Measurements from ENCODE around the gene TMEM259.

Gene TMEM259

DNA sequence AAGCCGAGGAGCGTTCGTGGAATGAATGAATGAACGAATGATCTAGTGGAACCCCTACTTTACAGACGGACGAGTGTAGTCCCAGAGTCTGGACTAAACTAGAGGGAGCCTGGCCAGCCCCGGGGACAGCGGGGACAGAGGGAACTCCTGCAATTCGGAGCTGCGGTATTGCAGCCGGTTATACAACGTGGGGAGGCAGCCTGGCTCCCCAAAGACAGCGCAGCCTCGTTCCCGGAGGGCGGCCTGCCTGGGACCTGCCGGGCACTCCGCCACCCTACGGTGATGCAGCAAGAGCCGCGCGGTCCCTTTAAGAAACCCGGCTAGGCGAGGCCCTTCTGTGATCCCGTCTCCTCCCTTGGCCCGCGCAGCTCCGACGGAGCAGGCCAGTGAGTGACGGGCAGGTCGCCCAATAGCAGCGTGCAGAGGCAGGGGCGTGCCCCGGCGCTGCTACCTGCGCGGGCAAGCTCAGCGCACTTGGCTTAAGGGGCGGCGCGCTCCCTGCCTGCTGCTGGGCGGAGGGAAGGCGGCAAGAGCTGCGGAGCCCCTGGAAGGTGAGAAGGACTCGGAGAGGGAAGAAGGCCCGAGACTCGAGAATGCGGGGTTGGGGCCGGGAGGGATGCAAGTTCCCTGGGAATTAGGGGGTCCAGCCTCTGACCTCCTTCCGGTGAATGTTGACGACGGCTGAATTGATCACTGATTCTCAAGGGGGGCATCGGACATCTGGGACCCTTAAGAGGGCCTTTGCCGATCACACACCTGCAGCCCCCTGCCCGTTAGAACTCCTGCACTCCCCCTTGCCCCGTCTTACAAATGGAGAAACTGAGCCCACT lies 18.9 kb upstream of the TMEM259 start, which contains the start of gene ABCA7:
Gene ABCA7 (plus strand): TSS at position 462 of the 830 bp plus-strand sequence. CDS start 1,255 bp downstream, outside the sequence.
- Histone ChIP-seq H3K9me3 (no peaks in the 10 kb centered on the region), H3K27me3 (no peaks in the 10 kb centered on the region), H3K4me1 (ENCODE audit: control insufficient read depth in 1 of 2, insufficient read depth in 1 of 2, low read depth in 1 of 2, low read length in 1 of 2) (peaks cover 59 to 66% of the 10 kb centered on the region in 2 experiments), H3K36me3 (peaks cover 78% of the 10 kb centered on the region), H3K27ac (peak within 1 kb of the TSS; percentile 100), H3K4me3 (ENCODE audit: low read depth in 1 of 2, low read length in 1 of 2) (peak within 1 kb of the TSS; percentile 82 to 98)
- TF ChIP-seq, protein P1, sequence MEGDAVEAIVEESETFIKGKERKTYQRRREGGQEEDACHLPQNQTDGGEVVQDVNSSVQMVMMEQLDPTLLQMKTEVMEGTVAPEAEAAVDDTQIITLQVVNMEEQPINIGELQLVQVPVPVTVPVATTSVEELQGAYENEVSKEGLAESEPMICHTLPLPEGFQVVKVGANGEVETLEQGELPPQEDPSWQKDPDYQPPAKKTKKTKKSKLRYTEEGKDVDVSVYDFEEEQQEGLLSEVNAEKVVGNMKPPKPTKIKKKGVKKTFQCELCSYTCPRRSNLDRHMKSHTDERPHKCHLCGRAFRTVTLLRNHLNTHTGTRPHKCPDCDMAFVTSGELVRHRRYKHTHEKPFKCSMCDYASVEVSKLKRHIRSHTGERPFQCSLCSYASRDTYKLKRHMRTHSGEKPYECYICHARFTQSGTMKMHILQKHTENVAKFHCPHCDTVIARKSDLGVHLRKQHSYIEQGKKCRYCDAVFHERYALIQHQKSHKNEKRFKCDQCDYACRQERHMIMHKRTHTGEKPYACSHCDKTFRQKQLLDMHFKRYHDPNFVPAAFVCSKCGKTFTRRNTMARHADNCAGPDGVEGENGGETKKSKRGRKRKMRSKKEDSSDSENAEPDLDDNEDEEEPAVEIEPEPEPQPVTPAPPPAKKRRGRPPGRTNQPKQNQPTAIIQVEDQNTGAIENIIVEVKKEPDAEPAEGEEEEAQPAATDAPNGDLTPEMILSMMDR (IDR thresholded peaks at IDR 0.05): peak; percentile 42

DNA sequence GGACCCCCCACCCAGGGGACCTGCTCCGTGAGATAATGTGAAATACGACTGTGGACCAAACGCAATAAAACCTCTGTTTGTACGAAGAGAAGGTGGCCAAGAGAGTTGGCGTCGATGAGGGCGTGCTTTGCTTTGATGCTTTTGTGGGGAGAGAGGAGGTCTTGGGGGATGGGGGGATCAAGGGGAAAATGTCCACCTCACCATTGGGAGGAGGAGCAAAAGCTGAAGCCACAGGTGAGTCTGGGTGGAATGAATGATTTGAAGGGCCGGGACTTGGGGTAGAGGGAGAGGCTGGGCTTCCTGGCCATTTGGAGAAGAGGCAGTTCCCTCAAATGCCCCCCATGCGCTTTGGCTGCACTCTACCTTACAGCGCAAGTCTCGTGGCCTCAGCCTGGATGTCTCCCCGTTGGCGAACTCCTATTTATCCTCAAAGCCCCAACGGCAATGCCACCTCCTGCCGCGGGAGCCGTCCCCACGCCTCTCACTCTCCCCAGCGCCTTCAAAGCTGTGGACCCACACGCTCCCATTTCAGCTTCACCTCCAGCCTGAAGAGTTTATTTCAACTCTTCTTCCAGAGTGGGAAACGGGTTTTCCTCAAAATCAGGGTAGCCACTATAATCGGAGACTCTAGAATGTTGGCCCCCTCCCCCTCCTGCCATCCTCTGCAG lies 18.2 kb upstream of the TMEM259 start:
- peak overlapping the region; percentile 100 for H3K27ac ChIP-seq
- TF ChIP-seq, protein P1 (IDR thresholded peaks at IDR 0.05): no peak
- no peaks in the 10 kb centered on the region for H3K27me3 ChIP-seq
- peaks cover 70% of the 10 kb centered on the region for H3K36me3 ChIP-seq
- H3K4me1 ChIP-seq (ENCODE audit: control insufficient read depth in 1 of 2, insufficient read depth in 1 of 2, low read depth in 1 of 2, low read length in 1 of 2): peaks cover 59 to 66% of the 10 kb centered on the region in 2 experiments
- H3K4me3 ChIP-seq (ENCODE audit: low read depth in 1 of 2, low read length in 1 of 2): peak overlapping the region; percentile 82 to 98
- no peaks in the 10 kb centered on the region for H3K9me3 ChIP-seq

DNA sequence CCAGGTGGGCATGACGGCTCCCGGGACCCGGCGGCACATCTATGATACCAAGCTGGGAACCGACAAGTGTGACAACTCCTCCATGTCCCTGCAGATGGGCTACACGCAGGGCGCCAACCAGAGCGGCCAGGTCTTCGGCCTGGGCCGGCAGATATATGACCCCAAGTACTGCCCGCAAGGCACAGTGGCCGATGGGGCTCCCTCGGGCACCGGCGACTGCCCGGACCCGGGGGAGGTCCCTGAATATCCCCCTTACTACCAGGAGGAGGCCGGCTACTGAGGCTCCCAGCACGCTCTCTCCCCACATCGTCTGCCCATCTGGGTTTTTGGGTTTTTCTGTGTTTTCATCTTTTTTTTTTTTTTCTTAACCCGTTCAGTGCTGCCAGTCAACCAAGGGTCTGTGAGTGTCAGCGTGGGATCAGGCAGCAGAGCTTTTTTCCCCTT lies 16.7 kb upstream of the TMEM259 start:
- Histone ChIP-seq H3K27ac (peak overlapping the region; percentile 100), H3K9me3 (no peaks in the 10 kb centered on the region), H3K27me3 (no peaks in the 10 kb centered on the region), H3K4me3 (ENCODE audit: low read depth in 1 of 2, low read length in 1 of 2) (peak overlapping the region; percentile 82 to 98), H3K36me3 (peaks cover 65% of the 10 kb centered on the region), H3K4me1 (ENCODE audit: control insufficient read depth in 1 of 2, insufficient read depth in 1 of 2, low read depth in 1 of 2, low read length in 1 of 2) (peaks cover 63 to 66% of the 10 kb centered on the region in 2 experiments)
- TF ChIP-seq, protein P1 (IDR thresholded peaks at IDR 0.05): no peak

DNA sequence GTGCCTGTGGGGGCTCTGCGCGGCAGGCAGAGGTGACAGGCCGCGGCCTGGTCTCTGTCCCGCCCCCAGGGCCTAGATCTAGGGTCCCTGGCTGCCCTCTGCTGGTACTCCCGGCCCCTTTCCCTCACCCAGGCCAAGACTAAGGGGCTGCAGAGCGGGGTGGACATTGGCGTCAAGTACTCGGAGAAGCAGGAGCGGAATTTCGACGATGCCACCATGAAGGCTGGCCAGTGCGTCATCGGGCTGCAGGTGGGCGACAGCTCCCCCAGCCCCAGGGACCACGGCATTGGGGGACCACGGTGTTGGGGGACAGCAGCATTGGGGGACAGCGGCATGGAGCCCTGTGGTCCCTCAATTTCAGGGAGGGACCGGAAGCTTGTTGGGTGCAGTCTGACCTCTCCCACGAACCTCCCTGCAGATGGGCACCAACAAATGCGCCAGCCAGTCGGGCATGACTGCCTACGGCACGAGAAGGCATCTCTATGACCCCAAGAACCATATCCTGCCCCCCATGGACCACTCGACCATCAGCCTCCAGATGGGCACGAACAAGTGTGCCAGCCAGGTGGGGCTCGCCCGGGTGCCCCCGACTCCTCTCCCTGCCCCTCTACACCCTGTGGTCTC lies 15.2 kb upstream of the TMEM259 start:
- Histone ChIP-seq H3K9me3 (no peaks in the 10 kb centered on the region), H3K4me1 (ENCODE audit: control insufficient read depth in 1 of 2, insufficient read depth in 1 of 2, low read depth in 1 of 2, low read length in 1 of 2) (peaks cover 53 to 61% of the 10 kb centered on the region in 2 experiments), H3K4me3 (ENCODE audit: low read depth in 1 of 2, low read length in 1 of 2) (peak overlapping the region in 1 of 2 experiments; percentile 82), H3K36me3 (peaks cover 63% of the 10 kb centered on the region), H3K27me3 (no peaks in the 10 kb centered on the region), H3K27ac (peak overlapping the region; percentile 100)
- TF ChIP-seq, protein P1 (IDR thresholded peaks at IDR 0.05): no peak

DNA sequence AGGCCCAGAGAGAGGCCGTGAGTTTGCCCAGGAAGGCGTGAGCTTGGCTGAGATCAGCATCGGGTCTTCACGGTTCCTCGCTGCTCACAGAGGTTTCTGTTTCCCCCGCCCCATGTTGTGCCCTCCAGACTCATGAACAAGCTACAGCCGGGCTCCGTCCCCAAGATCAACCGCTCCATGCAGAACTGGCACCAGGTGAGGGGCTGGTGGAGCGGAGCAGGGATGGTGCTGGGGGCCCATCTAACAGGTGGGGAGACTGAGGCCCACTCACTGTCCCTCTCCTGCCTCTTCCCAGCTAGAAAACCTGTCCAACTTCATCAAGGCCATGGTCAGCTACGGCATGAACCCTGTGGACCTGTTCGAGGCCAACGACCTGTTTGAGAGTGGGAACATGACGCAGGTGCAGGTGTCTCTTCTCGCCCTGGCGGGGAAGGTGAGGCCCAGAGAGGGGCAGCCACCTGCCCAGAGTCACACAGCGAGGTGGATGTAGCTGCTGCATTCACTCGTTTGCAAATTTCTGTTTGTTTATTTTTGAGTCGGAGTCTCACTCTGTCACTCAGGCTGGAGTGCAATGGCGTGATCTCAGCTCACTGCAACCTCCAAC lies 11.4 kb upstream of the TMEM259 start:
- peak overlapping the region; percentile 63 for H3K27ac ChIP-seq
- H3K4me1 ChIP-seq (ENCODE audit: control insufficient read depth in 1 of 2, insufficient read depth in 1 of 2, low read depth in 1 of 2, low read length in 1 of 2): peaks cover 49 to 53% of the 10 kb centered on the region in 2 experiments
- H3K36me3 ChIP-seq: peaks cover 69% of the 10 kb centered on the region

More for the DNA sequence above, 11.4 kb upstream of the TMEM259 start:
- TF ChIP-seq, protein P1 (IDR thresholded peaks at IDR 0.05): no peak
- Histone ChIP-seq H3K27me3 (no peaks in the 10 kb centered on the region), H3K4me3 (ENCODE audit: low read depth in 1 of 2, low read length in 1 of 2) (no peak overlapping the region), H3K9me3 (no peaks in the 10 kb centered on the region)
